ENCODE results near the gene POU2AF3.

DNA sequence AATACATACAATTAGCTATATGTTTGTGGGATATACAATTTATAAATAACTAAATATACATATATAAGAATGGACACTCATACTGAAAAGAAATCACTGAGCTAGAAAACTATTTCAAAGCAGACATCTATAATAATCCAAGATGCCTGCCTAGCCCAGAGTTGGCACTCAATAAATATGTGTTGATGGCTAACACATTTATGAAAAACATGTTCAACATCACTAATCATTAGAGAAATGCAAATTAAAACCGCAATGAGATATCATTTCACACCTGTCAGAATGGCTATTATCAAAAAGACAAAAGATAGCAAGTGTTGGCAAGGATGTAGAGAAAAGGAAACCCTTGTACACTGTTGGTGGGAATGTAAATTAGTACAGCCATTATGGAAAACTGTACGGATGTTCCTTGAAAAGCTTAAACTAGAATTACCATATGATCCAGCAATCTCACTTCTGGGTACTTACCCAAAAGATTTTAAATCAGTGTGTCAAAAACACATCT is 50.9 kb downstream of the POU2AF3 start:
- TF ChIP-seq POLR2A (IDR thresholded peaks at IDR 0.05; ENCODE audit: low read depth, low read length) (no peak), TAF1 (IDR thresholded peaks at IDR 0.05; ENCODE audit: borderline replicate concordance, low read depth, low read length) (no peak)
